Suprapubic skin (tissue), 4 donors: ENCODE measurements around the gene HMGCS2.

ENCODE experiments used
- CTCF ChIP-seq, 2 donors: fragments of 200-600 bp in 1 of 2; fragments of 450-650 bp in 1 of 2; sonication (generic) in 1 of 2; IDR thresholded peaks; one replicate each; pipeline ENCODE4 v1.5.1; 2016 to 2019; ENCODE audit warnings: antibody characterized with exemption in 2 of 2, mild to moderate bottlenecking in 1 of 2, moderate library complexity in 1 of 2
- POLR2A ChIP-seq, 2 donors: fragments of 450-650 bp; IDR thresholded peaks; one replicate each; pipeline ENCODE4 v1.6.1; 2017; ENCODE audit warnings: antibody characterized with exemption in 2 of 2, mild to moderate bottlenecking in 2 of 2, moderate library complexity in 2 of 2
- POLR2AphosphoS5 ChIP-seq, 3 donors: sonication (generic); formaldehyde crosslinking; IDR thresholded peaks; one replicate each; pipeline ENCODE4 v1.6.1; 2017; ENCODE audit warnings: antibody characterized with exemption in 3 of 3

- TF ChIP-seq CTCF (IDR thresholded peaks at IDR 0.05) = no peak
- no peak for TF ChIP-seq POLR2AphosphoS5 (IDR thresholded peaks at IDR 0.05)
- no peak for TF ChIP-seq POLR2A (IDR thresholded peaks at IDR 0.05)
Observed at GRCh38 chr1:119771770-119772169, 3.1 kb upstream of the HMGCS2 start.
